Smooth muscle cell (in vitro differentiated cells): Measurements from ENCODE around the gene TMEM26. TPM values are rescaled to one million over a fixed set of nuclear protein-coding genes. Genes with fewer than 3 reads are reported as not detected.

Experiments used
- DNase-seq: peaks from one replicate; lab custom pipeline; 2025; ENCODE audit not compliant: unreplicated experiment; lab: John Stamatoyannopoulos, UW
- H2AFZ ChIP-seq: fragments of 200-600 bp; sonication (generic); 2 replicates; pipeline ENCODE4 v1.6.0; 2016; ENCODE audit warnings: antibody characterized with exemption, low read depth, mild to moderate bottlenecking
- H3F3A ChIP-seq: fragments of 200-600 bp; sonication (generic); 2 replicates; pipeline ENCODE4 v1.6.0; 2017; ENCODE audit warnings: antibody characterized with exemption, low read depth
- H3K27ac ChIP-seq: fragments of 200-600 bp; sonication (generic); 2 replicates; pipeline ENCODE4 v1.5.1; 2016; ENCODE audit warnings: low read depth, mild to moderate bottlenecking
- H3K27me3 ChIP-seq: fragments of 200-600 bp; sonication (generic); 2 replicates; pipeline ENCODE4 v1.6.1; 2016; ENCODE audit warnings: low read depth, mild to moderate bottlenecking
- H3K36me3 ChIP-seq: fragments of 200-600 bp; sonication (generic); 2 replicates; pipeline ENCODE4 v1.5.1; 2016; ENCODE audit warnings: low read depth
- H3K4me1 ChIP-seq: fragments of 200-600 bp; sonication (generic); 2 replicates; pipeline ENCODE4 v1.5.1; 2016; ENCODE audit warnings: low read depth
- H3K4me2 ChIP-seq: fragments of 200-600 bp; sonication (generic); 2 replicates; pipeline ENCODE4 v1.6.0; 2016; ENCODE audit warnings: mild to moderate bottlenecking
- H3K4me3 ChIP-seq: fragments of 200-600 bp; sonication (generic); 2 replicates; pipeline ENCODE4 v1.5.1; 2016; ENCODE audit warnings: mild to moderate bottlenecking
- H3K79me2 ChIP-seq: fragments of 200-600 bp; sonication (generic); 2 replicates; pipeline ENCODE4 v1.6.0; 2016; ENCODE audit warnings: low read depth, mild to moderate bottlenecking
- H3K9ac ChIP-seq: fragments of 200-600 bp; sonication (generic); 2 replicates; pipeline ENCODE4 v1.6.0; 2016; ENCODE audit warnings: low read depth
- H3K9me3 ChIP-seq: fragments of 200-600 bp; sonication (generic); replicated peaks from 2 replicates; pipeline ENCODE4 v1.5.1; 2016; ENCODE audit warnings: low read depth
- H4K20me1 ChIP-seq: fragments of 200-600 bp; sonication (generic); 2 replicates; pipeline ENCODE4 v1.6.0; 2016; ENCODE audit warnings: low read depth
- WGBS: methylation state at CpG from one replicate; pipeline ENCODE4 v1.1.7; 2016; ENCODE audit warnings: low lambda C conversion rate; 5-methylcytosine and 5-hydroxymethylcytosine counted together
- polyA plus RNA-seq: library from polyadenylated mRNA; unstranded; fragments of >200 nt; fragmentation: Nextera tagmentation; extraction: Ambion mirVana; gene quantifications from 2 replicates; pipeline ENCODE4 v1.2.1, GENCODE V29; 2016
- total RNA-seq: library from RNA; depleted of rRNA; stranded (reverse); fragments of >200 nt; gene quantifications from 2 replicates; pipeline ENCODE4 v1.2.3, GENCODE V29; 2014
- TF ChIP-seq, protein P1 (sequence below): fragments of 200-600 bp; sonication (generic); IDR thresholded peaks from 2 replicates; pipeline ENCODE4 v1.5.1; 2017; ENCODE audit warnings: borderline replicate concordance, mild to moderate bottlenecking, antibody characterized with exemption; ENCODE audit not compliant: insufficient read depth, poor library complexity, severe bottlenecking

Gene TMEM26
- total and polyA plus RNA-seq, 2 experiments from 2014 or later = not detected

DNA sequence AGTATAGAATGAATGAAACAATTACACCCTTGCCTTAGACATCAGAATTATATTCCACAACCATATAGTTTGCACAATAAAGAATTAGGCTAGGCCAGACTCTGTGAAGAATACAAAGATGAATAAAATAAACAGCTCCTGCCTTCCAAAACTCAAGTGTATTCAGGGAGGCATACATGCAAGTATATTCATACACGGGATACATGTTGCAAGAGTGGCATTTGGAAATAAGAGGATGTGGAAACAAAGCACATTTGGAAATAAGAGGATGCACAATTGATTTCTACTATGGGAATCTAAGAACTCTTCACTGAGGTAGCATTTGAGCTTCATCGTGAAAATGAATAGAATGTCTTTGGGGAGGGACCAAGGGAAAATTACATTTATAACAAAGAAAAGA is 27.0 kb upstream of the TMEM26 start:
- TF ChIP-seq, protein P1, sequence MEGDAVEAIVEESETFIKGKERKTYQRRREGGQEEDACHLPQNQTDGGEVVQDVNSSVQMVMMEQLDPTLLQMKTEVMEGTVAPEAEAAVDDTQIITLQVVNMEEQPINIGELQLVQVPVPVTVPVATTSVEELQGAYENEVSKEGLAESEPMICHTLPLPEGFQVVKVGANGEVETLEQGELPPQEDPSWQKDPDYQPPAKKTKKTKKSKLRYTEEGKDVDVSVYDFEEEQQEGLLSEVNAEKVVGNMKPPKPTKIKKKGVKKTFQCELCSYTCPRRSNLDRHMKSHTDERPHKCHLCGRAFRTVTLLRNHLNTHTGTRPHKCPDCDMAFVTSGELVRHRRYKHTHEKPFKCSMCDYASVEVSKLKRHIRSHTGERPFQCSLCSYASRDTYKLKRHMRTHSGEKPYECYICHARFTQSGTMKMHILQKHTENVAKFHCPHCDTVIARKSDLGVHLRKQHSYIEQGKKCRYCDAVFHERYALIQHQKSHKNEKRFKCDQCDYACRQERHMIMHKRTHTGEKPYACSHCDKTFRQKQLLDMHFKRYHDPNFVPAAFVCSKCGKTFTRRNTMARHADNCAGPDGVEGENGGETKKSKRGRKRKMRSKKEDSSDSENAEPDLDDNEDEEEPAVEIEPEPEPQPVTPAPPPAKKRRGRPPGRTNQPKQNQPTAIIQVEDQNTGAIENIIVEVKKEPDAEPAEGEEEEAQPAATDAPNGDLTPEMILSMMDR = no peak
- Histone ChIP-seq H3K36me3 (no peaks in the 10 kb centered on the region), H4K20me1 (no peaks in the 10 kb centered on the region), H2AFZ (no peak overlapping the region), H3K79me2 (no peaks in the 10 kb centered on the region), H3K27me3 (peaks cover 9% of the 10 kb centered on the region), H3K27ac (no peak overlapping the region), H3K9me3 (no peaks in the 10 kb centered on the region), H3K9ac (no peak overlapping the region), H3K4me1 (no peaks in the 10 kb centered on the region), H3F3A (no peaks in the 10 kb centered on the region), H3K4me3 (no peak overlapping the region), H3K4me2 (no peak overlapping the region)
- no peak for DNase-seq
- WGBS = 76% methylated on average over 2 of the region's 2 CpGs

- TF ChIP-seq, protein P1 = no peak
- 91% methylated on average over 4 of the region's 4 CpGs for WGBS
Observed at GRCh38 chr10:61478621-61479312, 25.6 kb upstream of the TMEM26 start.

DNA sequence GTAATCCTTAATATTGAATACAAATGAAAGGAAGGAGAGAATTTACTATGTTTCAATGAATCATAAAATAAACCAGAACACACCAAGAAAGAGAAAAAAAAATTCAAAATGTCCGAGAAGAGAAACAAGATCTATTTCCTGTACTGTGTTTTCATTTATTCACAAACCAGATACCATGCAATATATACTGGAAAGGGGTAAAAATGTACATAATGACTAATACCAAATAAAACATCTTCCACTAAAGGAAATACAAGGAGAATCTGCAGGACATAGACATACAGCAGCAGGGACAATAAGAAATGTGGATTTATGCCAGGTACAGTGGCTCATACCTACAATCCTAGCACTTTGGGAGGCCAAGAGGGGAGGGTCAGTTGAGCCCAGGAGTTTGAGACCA is 24.3 kb upstream of the TMEM26 start:
- DNase-seq = no peak
- WGBS = 70% methylated on average over 1 of the region's 1 CpG
- Histone ChIP-seq H3K27ac (no peak overlapping the region), H3K4me1 (no peaks in the 10 kb centered on the region), H3K27me3 (peaks cover 9% of the 10 kb centered on the region), H3K36me3 (no peaks in the 10 kb centered on the region), H3K9me3 (no peaks in the 10 kb centered on the region), H3K79me2 (no peaks in the 10 kb centered on the region), H3K4me2 (no peak overlapping the region), H2AFZ (no peak overlapping the region), H3K9ac (no peak overlapping the region), H3F3A (no peaks in the 10 kb centered on the region), H3K4me3 (no peak overlapping the region), H4K20me1 (no peaks in the 10 kb centered on the region)
- TF ChIP-seq, protein P1 = no peak

More at GRCh38 chr10:61478621-61479312, 25.6 kb upstream of the TMEM26 start:
- no peak overlapping the region for H3K9ac ChIP-seq
- peaks cover 9% of the 10 kb centered on the region for H3K27me3 ChIP-seq
- H3F3A ChIP-seq = no peaks in the 10 kb centered on the region
- H4K20me1 ChIP-seq = no peaks in the 10 kb centered on the region
- no peaks in the 10 kb centered on the region for H3K9me3 ChIP-seq
- no peak for DNase-seq
- no peak overlapping the region for H3K4me3 ChIP-seq
- no peak overlapping the region for H3K27ac ChIP-seq
- H2AFZ ChIP-seq = no peak overlapping the region
- H3K4me2 ChIP-seq = no peak overlapping the region
- no peaks in the 10 kb centered on the region for H3K36me3 ChIP-seq
- H3K79me2 ChIP-seq = no peaks in the 10 kb centered on the region
- H3K4me1 ChIP-seq = no peaks in the 10 kb centered on the region

GRCh38 chr10:61476529-61476928 is 23.3 kb upstream of the TMEM26 start:
- Histone ChIP-seq H3K4me1 (no peaks in the 10 kb centered on the region), H2AFZ (no peak overlapping the region), H3K27me3 (peaks cover 9% of the 10 kb centered on the region), H3K27ac (no peak overlapping the region), H3K4me2 (no peak overlapping the region), H3K79me2 (no peaks in the 10 kb centered on the region), H3K4me3 (no peak overlapping the region), H3K36me3 (no peaks in the 10 kb centered on the region), H4K20me1 (no peaks in the 10 kb centered on the region), H3F3A (no peaks in the 10 kb centered on the region), H3K9me3 (no peaks in the 10 kb centered on the region), H3K9ac (no peak overlapping the region)
- TF ChIP-seq, protein P1 = no peak
- no peak for DNase-seq
- WGBS = 83% methylated on average over 1 of the region's 1 CpG
